Esophagus muscularis mucosa (tissue), 4 donors: ENCODE data around the gene FAAP100. TPM values are rescaled to one million over a fixed set of nuclear protein-coding genes. Genes with fewer than 3 reads are reported as not detected.

Source experiments
- DNase-seq: peaks from one replicate; pipeline ENCODE4 v3.0.0-alpha.2; 2017; ENCODE audit errors: extremely low spot score
- H3K27ac ChIP-seq, 4 donors: fragments of 200-600 bp; sonication (generic); replicated peaks in 1 of 4; 1 replicate in 3 of 4; 2 replicates in 1 of 4; pipeline ENCODE4 v1.5.1; 2016 to 2019; ENCODE audit warnings: mild to moderate bottlenecking in 1 of 4
- H3K27me3 ChIP-seq, 4 donors: fragments of 200-600 bp; sonication (generic); one replicate each; pipeline versions ENCODE4 v1.5.1 to v1.6.0; 2016 to 2019
- H3K36me3 ChIP-seq, 4 donors: fragments of 200-600 bp; sonication (generic); one replicate each; pipeline ENCODE4 v1.5.1; 2016 to 2019
- H3K4me1 ChIP-seq, 4 donors: fragments of 200-600 bp; sonication (generic); one replicate each; pipeline ENCODE4 v1.5.1; 2016 to 2019
- H3K4me3 ChIP-seq, 4 donors: fragments of 200-600 bp; sonication (generic); 1 replicate in 2 of 4; 2 replicates in 2 of 4; pipeline ENCODE4 v1.5.1; 2016 to 2019; ENCODE audit warnings: mild to moderate bottlenecking in 4 of 4, moderate library complexity in 1 of 4
- H3K9me3 ChIP-seq, 4 donors: fragments of 200-600 bp; sonication (generic); 1 replicate in 3 of 4; 2 replicates in 1 of 4; pipeline ENCODE4 v1.5.1; 2016 to 2019
- EP300 ChIP-seq: sonication (generic); formaldehyde crosslinking; IDR thresholded peaks from one replicate; pipeline ENCODE4 v1.6.1; 2017; ENCODE audit warnings: antibody characterized with exemption
- POLR2A ChIP-seq: fragments of 450-650 bp; IDR thresholded peaks from one replicate; pipeline ENCODE4 v1.6.1; 2017; ENCODE audit warnings: antibody characterized with exemption, moderate library complexity, mild to moderate bottlenecking, low read depth
- POLR2AphosphoS5 ChIP-seq, 2 donors: sonication (generic); formaldehyde crosslinking; IDR thresholded peaks; one replicate each; pipeline ENCODE4 v1.6.1; 2017; ENCODE audit warnings: antibody characterized with exemption in 2 of 2
- WGBS: methylation state at CpG from one replicate; pipeline ENCODE4 v1.1.5; 2018; 5-methylcytosine and 5-hydroxymethylcytosine counted together
- intact Hi-C: fragments of 100-400 bp; cut with DNase I; formaldehyde crosslinking; loops from one replicate; pipeline ENCODE4 v1.15.1; 2023
- total RNA-seq, 4 donors: library from RNA; depleted of rRNA; stranded (reverse); fragments of >200 nt; gene quantifications; one replicate each; pipeline versions ENCODE4 v1.1.0 to v1.2.1, GENCODE V29; 2016
- TF ChIP-seq, protein P1 (sequence below), 3 experiments: fragments of 200-600 bp in 2 of 3; fragments of 450-650 bp in 1 of 3; sonication (generic) in 2 of 3; IDR thresholded peaks; one replicate each; pipeline ENCODE4 v1.5.1; 2017 to 2019; ENCODE audit warnings: antibody characterized with exemption in 3 of 3, mild to moderate bottlenecking in 2 of 3, moderate library complexity in 1 of 3

FAAP100 gene
- total RNA-seq, 4 donors from 2014 or later = 13.7 to 33.3 (median 18.6) TPM

DNA sequence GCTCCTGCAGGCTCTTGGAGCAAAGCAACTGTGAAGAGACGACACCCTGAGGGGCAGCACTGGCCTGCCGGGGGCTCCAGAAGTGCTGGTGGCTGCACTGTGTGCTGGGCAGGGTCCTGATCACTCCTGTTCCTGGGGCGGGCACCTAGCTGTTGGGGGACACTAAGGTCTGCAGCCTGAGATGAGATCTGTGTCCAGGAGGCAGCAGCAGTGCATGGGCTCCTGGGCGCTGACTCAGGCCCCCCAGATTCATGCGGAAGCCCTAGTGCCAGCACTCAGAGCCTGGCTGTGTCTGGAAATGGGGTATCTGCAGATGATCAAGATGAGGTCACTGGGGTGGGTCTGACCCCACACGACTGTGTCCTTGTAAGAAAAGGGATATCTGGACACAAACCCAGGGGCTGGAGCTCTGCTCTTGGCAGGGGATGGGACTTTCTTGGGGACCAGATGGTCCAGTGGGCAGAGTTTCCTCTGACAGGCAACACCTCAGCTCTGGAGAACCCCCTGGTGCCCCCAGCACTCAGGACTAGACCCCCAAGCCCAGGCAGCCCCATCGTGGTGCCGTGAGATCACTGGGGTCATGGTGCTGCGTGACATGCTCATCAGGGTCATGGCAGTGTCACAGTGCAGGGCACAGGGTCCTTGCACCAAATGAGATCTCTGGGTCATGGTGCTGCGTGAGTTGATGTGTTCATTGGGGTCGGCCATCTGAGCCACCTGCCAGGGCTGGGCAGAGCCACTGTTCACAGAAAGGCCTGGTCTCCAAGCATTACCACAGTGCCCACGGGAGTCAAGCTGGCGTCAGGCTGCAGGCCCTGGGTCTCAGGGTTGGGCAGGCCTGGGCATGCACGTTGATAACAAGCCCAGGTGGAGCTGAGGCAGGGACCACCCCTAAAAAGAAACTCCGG is 9.5 kb downstream of the FAAP100 start:
- no peak overlapping the region for H3K4me3 ChIP-seq
- peaks cover under 1 to 5% (median 2%) of the 10 kb centered on the region in 4 donors for H3K4me1 ChIP-seq
- H3K27me3 ChIP-seq = peaks cover 0 to 8% (median 4%) of the 10 kb centered on the region in 4 donors
- 81% methylated on average over 7 of the region's 15 CpGs for WGBS
- H3K27ac ChIP-seq = no peak overlapping the region
- no peak for TF ChIP-seq EP300
- TF ChIP-seq, protein P1, sequence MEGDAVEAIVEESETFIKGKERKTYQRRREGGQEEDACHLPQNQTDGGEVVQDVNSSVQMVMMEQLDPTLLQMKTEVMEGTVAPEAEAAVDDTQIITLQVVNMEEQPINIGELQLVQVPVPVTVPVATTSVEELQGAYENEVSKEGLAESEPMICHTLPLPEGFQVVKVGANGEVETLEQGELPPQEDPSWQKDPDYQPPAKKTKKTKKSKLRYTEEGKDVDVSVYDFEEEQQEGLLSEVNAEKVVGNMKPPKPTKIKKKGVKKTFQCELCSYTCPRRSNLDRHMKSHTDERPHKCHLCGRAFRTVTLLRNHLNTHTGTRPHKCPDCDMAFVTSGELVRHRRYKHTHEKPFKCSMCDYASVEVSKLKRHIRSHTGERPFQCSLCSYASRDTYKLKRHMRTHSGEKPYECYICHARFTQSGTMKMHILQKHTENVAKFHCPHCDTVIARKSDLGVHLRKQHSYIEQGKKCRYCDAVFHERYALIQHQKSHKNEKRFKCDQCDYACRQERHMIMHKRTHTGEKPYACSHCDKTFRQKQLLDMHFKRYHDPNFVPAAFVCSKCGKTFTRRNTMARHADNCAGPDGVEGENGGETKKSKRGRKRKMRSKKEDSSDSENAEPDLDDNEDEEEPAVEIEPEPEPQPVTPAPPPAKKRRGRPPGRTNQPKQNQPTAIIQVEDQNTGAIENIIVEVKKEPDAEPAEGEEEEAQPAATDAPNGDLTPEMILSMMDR (IDR thresholded peaks at IDR 0.05) = no peak
- no peak for TF ChIP-seq POLR2AphosphoS5 (IDR thresholded peaks at IDR 0.05)
- no peak for TF ChIP-seq POLR2A
- DNase-seq = no peak
- H3K9me3 ChIP-seq = no peaks in the 10 kb centered on the region
- H3K36me3 ChIP-seq = peaks cover 38 to 96% (median 93%) of the 10 kb centered on the region in 4 donors
- intact Hi-C loops = no loop called here

DNA sequence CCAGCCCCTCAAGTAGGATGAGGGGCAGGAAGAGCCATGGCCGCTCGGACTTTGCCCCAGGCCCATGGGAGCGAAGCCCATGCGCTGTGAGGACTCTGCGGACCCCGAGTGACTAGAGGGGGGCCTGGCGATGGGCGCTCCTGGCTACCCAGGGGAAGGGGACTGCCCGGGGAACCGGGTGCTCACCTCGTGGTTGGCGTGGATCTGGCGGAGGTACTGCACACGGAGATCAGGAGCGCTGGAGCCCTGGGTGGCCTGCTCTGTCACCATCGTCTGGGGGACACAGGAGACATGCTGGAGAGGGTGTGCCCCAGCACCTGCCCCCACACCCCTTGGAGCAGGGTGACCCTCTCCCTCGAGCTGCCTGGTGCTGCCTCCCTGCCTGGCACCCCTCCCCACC is 11.0 kb downstream of the FAAP100 start:
- WGBS = 93% methylated on average over 3 of the region's 17 CpGs
- H3K4me1 ChIP-seq = peaks cover 15 to 20% (median 17%) of the 10 kb centered on the region in 4 donors
- DNase-seq = no peak
- no peak overlapping the region for H3K4me3 ChIP-seq
- intact Hi-C loops = no loop called here
- H3K36me3 ChIP-seq = peaks cover 25 to 80% (median 78%) of the 10 kb centered on the region in 4 donors
- TF ChIP-seq EP300 = no peak
- TF ChIP-seq, protein P1 (IDR thresholded peaks at IDR 0.05) = no peak
- no peak for TF ChIP-seq POLR2AphosphoS5 (IDR thresholded peaks at IDR 0.05)
- TF ChIP-seq POLR2A = no peak
- no peaks in the 10 kb centered on the region for H3K9me3 ChIP-seq
- H3K27me3 ChIP-seq = peaks cover 10 to 23% (median 19%) of the 10 kb centered on the region in 4 donors
- no peak overlapping the region for H3K27ac ChIP-seq

DNA sequence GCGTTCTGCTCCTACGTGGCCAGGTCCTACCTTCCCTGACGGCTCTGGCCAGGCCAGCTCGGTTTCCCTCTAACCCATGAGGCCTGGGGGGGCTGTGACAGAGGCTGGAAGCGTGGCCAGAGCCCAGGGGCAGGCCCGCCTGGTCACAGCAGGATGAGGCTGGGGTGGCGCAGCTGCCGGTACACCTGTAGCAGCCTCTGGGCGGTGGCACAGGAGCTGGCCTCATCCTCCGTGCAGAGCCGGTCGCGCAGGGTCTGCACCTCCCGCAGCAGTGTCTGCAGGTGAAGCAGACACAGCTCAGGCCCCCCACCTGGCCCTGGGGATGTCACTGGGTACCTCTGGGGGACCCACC is 11.5 kb downstream of the FAAP100 start:
- no peak for DNase-seq
- Histone ChIP-seq H3K36me3 (peaks cover 21 to 76% (median 73%) of the 10 kb centered on the region in 4 donors), H3K4me3 (no peak overlapping the region), H3K27ac (no peak overlapping the region), H3K9me3 (no peaks in the 10 kb centered on the region), H3K27me3 (peaks cover 10 to 28% (median 24%) of the 10 kb centered on the region in 4 donors), H3K4me1 (peaks cover 15 to 23% (median 17%) of the 10 kb centered on the region in 4 donors)
- TF ChIP-seq POLR2AphosphoS5 (IDR thresholded peaks at IDR 0.05) (no peak), EP300 (no peak), POLR2A (no peak)
- TF ChIP-seq, protein P1 (IDR thresholded peaks at IDR 0.05) = no peak
- WGBS = 89% methylated on average over 10 of the region's 14 CpGs
- intact Hi-C loops = no loop called here

DNA sequence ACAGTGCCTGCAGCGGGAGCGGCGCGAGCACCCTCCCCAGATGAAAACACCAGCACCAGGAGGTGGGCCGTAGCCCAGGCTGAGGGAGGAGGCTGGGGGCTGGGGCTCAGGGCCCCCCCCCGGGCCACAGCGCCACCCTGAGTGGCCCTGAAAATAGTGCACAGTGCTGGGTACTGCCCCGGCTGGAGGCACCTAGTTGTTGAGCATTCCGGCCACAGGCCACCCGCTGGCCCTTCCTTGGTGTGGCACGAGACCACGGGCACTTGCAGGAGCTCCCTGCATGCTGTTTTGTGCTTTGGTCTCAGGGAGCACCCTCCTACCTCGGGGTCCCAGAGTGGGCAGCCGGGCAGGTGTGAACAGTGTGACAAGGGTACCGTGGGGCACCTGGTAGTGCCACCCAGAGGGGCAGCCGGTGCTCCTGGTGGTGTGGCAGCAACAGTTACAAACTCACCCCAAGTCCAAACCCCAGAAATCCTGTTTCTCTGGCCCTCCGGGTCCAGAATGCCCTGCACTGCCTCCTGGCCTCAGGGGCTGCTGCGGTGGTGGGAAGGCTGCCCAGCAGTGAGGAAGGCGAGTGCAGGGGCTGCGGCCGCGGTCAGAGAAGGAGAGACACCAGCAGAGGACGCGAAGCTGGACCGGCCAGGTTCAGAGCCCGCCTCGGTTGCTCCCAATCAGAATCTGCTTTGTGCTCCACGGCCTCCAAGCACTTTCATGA is 12.0 kb downstream of the FAAP100 start:
- no peak overlapping the region for H3K4me3 ChIP-seq
- 95% methylated on average over 16 of the region's 28 CpGs for WGBS
- no peaks in the 10 kb centered on the region for H3K9me3 ChIP-seq
- H3K27ac ChIP-seq = no peak overlapping the region
- H3K36me3 ChIP-seq = peaks cover 16 to 70% (median 68%) of the 10 kb centered on the region in 4 donors
- TF ChIP-seq, protein P1 (IDR thresholded peaks at IDR 0.05) = no peak
- TF ChIP-seq EP300 = no peak
- TF ChIP-seq POLR2AphosphoS5 (IDR thresholded peaks at IDR 0.05) = no peak
- TF ChIP-seq POLR2A = no peak
- H3K4me1 ChIP-seq = peaks cover 15 to 23% (median 17%) of the 10 kb centered on the region in 4 donors
- DNase-seq = no peak
- H3K27me3 ChIP-seq = peaks cover 10 to 33% (median 24%) of the 10 kb centered on the region in 4 donors
- intact Hi-C loops = no loop called here
